Stimulated activated CD8-positive, alpha-beta memory T cell treated with anti-CD3 and anti-CD28 coated beads, Interleukin-2, amount 100 ng/mL, for 48 hours (primary cell): ENCODE measurements around the gene MTX3.

Experiments used
- DNase-seq, 2 donors: peaks; one replicate each; pipeline ENCODE4 v3.0.0-alpha.2; 2020; ENCODE audit warnings: low read depth in 2 of 2

Gene MTX3

GRCh38 chr5:79982136-79982535 is 8.9 kb downstream of the MTX3 start:
- DNase-seq = no peak

GRCh38 chr5:79976759-79977515 is 14.1 kb downstream of the MTX3 start:
- no peak for DNase-seq

- DNase-seq = no peak
Observed at GRCh38 chr5:79975422-79975821, 15.6 kb downstream of the MTX3 start.

- no peak for DNase-seq
Observed at GRCh38 chr5:79974886-79975285, 16.2 kb downstream of the MTX3 start.

GRCh38 chr5:79973996-79974395 is 17.1 kb downstream of the MTX3 start:
- no peak for DNase-seq

GRCh38 chr5:79973511-79973910 is 17.6 kb downstream of the MTX3 start:
- no peak for DNase-seq

GRCh38 chr5:79971156-79971555 is 19.9 kb downstream of the MTX3 start:
- DNase-seq = no peak

GRCh38 chr5:79966448-79966847 is 24.6 kb downstream of the MTX3 start:
- DNase-seq = no peak

GRCh38 chr5:79964136-79964535 is 26.9 kb downstream of the MTX3 start:
- DNase-seq = no peak

- DNase-seq = no peak
Observed at GRCh38 chr5:79963261-79964061, 27.6 kb downstream of the MTX3 start.

GRCh38 chr5:79962575-79963222 is 28.4 kb downstream of the MTX3 start:
- DNase-seq = peak; percentile 21 to 58

- DNase-seq = no peak
Observed at GRCh38 chr5:79961716-79962574, 29.1 kb downstream of the MTX3 start.

GRCh38 chr5:79959407-79959806 is 31.7 kb downstream of the MTX3 start:
- DNase-seq = no peak

- no peak for DNase-seq
Observed at GRCh38 chr5:79955941-79956670, 35.0 kb downstream of the MTX3 start.

- DNase-seq = no peak
Observed at GRCh38 chr5:79955356-79955895, 35.6 kb downstream of the MTX3 start.

GRCh38 chr5:79954620-79955019 is 36.4 kb downstream of the MTX3 start:
- DNase-seq = no peak

- DNase-seq = no peak
Observed at GRCh38 chr5:79947567-79947966, 43.5 kb downstream of the MTX3 start.

GRCh38 chr5:79938468-79938867 is 52.6 kb downstream of the MTX3 start:
- peak; percentile 11 to 19 for DNase-seq

GRCh38 chr5:79936646-79937216 is 54.3 kb downstream of the MTX3 start:
- DNase-seq = no peak

GRCh38 chr5:79936002-79936645 is 54.9 kb downstream of the MTX3 start:
- DNase-seq = no peak
